ENCODE results near the gene CFAP54. TPM values are rescaled to one million over a fixed set of nuclear protein-coding genes. Genes with fewer than 3 reads are reported as not detected.

The CFAP54 gene, protein sequence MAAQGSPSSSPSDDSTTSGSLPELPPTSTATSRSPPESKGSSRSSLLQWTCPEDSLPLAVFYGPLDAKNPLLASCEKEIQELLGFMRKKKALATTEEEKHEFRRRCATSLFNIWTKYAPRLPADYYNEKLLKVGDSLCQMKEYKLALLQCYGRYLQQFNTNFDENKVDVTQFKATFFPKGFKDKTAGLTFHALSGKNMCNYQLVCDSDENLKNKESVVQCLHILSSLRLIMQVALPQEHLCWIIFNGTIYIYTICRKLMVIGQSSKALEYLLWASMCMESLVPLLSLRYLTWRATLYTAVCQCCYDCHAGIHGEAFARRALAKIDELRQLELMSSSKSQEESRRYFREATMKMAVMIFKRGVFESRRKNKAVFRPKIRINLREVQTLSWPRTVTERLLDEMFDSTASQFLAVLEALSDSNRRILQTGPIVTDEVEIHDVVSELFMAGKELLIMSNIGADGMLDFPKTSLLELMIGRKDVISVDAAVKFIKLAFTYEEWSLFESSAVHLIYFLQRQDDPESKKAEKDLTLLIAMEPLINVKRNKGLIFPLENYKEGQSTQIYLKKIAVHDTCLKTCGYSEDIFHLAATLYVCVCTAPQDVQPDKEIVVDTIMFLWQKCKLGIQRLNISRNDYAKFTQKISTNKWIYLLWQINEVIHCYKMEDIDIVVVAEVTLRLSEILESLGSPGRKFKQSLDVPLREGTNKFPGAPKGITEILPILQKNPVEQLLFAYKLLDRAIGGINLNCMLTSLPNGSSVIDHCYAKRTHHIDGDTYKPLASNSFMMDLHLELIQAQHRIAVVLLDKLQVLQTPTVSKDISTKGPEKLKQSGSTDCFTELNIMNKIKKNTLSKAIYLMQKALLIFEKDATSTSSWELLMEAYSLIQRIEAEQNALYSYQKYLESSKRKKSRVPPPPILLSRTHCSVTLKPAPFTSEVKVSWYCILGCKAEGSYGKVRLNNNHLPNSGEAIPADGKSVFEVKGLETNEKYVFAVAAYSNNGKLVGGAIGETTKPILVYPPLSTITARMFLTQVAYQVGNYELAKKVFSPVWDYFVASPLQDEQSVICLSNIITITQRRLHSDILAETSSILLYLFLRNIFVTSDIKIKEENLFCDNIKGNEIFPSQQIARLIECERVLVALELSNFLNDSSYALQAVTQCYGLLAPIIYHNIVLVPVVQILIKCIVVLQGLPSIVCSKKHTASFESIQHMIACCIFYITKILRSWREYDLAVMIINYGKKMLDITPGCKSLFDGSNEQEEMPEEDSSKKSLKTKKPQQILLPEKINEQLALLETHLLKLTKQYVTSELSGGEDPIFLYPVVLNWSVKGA (N-terminal part only)
- total RNA-seq (2014; rRNA removed; shearing (Covaris generic)): 0.53 and 0.68 TPM in 2 replicates

GRCh38 chr12:96489392-96490056 lies at the start of gene CFAP54:
Gene CFAP54 (plus strand): TSS chr12:96489577. CDS start chr12:96489610, 33 bp downstream.

GRCh38 chr12:96906849-96907670 lies 417.7 kb downstream of the CFAP54 start, which contains the start of gene NEDD1:
Gene NEDD1 (plus strand): TSS chr12:96907257. CDS start chr12:96909760, 2,503 bp downstream.

Other genes starting within 250 kb of the CFAP54 start
- 22.7 and 23.9 TPM in 2 replicates for gene CDK17, start 89.1 kb upstream of the CFAP54 start, total RNA-seq (2014; rRNA removed; shearing (Covaris generic))